ENCODE data around the gene TBC1D3.
"Not testable (repeated sequence)": the region's sequence is repeated elsewhere in the genome, so short reads cannot be mapped to it uniquely, and the experiment has no call there.

Gene TBC1D3

DNA sequence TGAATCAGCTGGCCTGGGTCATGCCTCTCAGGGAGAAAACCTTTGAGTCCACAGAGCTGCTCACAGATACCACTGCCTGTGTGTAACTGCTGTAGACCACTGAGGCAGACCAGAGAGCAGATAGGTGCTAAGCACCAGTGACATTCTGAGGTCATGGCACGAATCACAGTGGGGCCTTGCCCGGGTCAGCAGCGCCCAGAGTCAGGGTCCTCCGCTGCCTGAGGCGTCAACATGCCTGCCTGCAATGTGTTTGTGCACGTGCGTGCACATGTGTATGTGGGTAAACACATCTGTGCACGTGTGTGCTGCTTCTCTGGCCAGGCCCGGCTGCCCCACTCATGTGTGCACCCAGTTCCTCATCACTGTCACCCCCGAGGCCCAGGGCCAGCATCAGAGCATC, at the start of gene TBC1D3:
Gene TBC1D3, minus strand, starts transcription at position 101 of the 400 bp plus-strand sequence. CDS start 1,526 bp downstream, outside the sequence.
- DNase-seq (ENCODE audit: extremely low read depth in 1 of 2, low read depth in 1 of 2) = not testable (repeated sequence)

DNA sequence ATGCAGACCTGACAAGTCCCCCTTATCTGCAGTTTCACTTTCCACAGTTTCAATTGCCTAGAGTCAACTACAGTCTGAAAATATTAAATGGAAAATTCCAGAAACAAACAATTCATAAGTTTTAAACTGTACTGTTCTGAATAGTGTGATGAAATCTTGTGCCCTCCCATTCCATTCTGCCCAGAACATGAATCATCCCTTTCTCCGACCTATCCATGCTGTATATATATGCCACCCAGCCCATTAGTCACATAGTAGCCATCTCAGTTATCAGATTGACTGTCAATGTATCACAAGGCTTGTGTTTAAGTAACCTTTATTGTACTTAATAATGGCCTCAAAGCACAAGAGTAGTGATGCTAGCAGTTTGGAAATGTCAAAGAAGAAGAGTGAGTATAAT, 40.4 kb upstream of the TBC1D3 start:
- not testable (repeated sequence) for DNase-seq (ENCODE audit: extremely low read depth in 1 of 2, low read depth in 1 of 2)

DNA sequence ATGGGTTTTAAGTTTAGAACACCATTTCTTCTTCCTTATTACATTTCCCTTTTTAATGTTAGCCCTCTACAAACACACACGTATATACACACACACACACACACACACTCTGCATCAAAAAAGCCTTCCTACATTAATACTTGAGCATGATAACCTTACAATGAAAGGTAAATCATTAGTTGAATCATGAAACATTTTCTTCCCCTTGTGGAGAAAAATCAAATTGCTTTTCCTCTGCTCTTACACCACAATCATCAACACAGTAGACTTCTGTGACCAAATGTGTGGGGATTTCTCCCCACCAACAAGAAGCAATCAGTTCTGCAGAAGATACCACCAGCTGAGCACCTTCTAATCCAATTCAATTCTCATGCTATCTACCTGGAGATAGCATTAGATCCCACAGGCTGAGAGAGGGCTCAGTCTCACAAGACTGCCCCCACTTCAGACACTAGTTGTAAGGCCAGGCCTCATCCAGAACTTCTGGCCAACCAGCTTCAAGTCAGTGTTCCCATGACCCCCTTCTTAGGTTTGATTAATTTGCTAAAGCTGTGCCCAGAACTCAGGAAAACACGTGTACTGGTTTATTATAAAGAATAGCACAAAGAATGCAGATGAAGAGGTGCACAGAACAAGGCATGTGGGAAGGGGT, 33.6 kb upstream of the TBC1D3 start:
- DNase-seq (ENCODE audit: extremely low read depth in 1 of 2, low read depth in 1 of 2) = not testable (repeated sequence)

DNA sequence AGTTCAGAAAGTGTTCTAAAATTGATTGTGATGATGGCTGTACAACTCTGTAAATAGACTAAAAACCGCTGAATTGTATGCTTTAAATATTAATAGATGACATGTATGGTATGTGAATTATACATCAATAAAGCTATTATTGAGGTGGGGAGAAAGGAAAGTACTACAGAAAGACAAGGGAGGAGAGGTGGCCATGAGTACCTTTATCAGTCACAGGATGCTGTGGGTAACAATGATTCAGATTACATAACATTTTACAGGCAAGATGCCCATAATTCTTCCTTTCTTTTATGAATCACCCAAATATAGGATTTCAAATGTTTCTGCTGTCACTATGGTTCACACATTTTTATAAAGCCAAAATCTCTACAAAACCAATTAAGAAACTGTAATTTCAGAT, 28.5 kb upstream of the TBC1D3 start:
- DNase-seq (ENCODE audit: extremely low read depth in 1 of 2, low read depth in 1 of 2) = not testable (repeated sequence)

DNA sequence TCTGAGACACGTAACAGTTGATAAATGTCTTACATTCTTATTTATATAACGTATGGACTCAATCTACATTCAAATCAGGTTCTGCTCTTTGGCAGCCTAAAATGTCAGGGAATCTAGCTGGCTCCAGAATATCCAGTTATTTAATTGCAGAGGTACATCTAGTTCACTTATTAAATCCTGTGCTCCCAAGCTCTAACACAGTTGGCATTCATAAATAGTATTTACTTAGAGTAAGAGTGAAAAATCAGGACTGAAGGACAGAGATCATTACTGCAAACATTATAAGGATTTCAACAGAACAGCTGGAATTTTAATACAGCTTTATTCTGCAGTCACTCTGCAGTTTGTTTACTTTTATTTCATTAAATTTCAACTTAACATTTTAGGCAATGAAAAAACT, 7.9 kb upstream of the TBC1D3 start:
- DNase-seq (ENCODE audit: extremely low read depth in 1 of 2, low read depth in 1 of 2) = not testable (repeated sequence)

DNA sequence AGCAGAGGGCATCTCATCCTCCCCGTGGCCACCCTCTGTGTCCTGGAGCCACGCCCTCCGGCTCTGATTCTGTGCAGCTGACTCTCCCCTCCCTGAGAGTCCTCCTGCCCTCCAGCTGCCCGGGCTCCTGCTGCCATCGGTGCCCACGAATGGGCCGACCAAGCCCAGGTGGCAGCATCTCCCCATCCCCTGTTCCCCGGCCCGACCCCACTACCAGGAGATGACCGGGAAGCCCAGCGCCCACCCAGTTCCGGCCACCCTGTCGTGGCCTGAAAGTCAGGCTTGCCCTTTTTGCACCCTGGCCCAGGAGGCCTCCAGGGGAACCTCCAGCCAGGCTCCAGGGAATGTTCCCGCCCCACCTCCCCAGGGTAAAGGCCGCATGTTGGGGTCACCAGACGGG, 57.5 kb downstream of the TBC1D3 start:
- not testable (repeated sequence) for DNase-seq (ENCODE audit: extremely low read depth in 1 of 2, low read depth in 1 of 2)

Measured in stimulated activated CD8-positive, alpha-beta memory T cell treated with anti-CD3 and anti-CD28 coated beads, Interleukin-7, amount 100 ng/mL, for 48 hours (primary cell).